GM23338 (cell line): ENCODE results near the gene SLC38A8.

Source experiments
- EZH2 ChIP-seq: fragments of 200-600 bp; sonication (generic); IDR thresholded peaks from one replicate; pipeline ENCODE4 v1.8.0; 2017; ENCODE audit warnings: antibody characterized with exemption, mild to moderate bottlenecking, low read depth; ENCODE audit not compliant: unreplicated experiment
- TF ChIP-seq, protein P1 (sequence below), 2 experiments: fragments of 200-600 bp in 1 of 2; sonication (generic) in 1 of 2; conservative IDR thresholded peaks; 2 replicates each; pipeline versions ENCODE4 v1.5.1 to v1.6.1; 2016 to 2017; ENCODE audit warnings: antibody characterized with exemption in 2 of 2, low read depth in 2 of 2, mild to moderate bottlenecking in 2 of 2, moderate library complexity in 1 of 2

DNA sequence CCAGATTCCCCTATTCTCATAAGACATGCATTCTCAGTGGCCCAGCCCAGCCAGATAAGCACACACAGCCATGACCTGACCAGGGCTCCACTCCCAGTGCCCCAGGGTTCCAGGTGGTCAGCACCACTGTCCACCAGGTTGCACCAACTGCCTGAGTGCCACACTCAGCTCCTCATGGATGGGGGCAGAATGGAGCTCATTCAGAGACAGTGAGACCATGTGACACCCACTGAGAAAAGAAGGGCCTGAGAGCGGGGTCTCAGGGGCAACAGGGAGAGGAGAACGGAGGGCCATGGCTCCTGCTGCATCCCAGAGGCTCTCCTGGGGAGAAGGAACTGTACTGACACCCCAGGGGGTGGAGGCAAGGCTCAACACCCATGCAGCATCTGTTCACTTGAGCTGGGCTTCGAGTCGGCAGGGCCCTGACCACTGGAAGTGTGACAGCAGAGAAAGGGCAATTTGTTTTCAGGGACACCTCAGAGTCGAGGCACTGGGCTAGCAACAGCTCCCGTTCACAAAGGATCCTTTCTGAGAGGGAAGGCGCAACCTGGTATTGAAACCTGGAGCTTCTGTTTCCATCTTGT, 18.7 kb upstream of the SLC38A8 start:
- TF ChIP-seq, protein P1, sequence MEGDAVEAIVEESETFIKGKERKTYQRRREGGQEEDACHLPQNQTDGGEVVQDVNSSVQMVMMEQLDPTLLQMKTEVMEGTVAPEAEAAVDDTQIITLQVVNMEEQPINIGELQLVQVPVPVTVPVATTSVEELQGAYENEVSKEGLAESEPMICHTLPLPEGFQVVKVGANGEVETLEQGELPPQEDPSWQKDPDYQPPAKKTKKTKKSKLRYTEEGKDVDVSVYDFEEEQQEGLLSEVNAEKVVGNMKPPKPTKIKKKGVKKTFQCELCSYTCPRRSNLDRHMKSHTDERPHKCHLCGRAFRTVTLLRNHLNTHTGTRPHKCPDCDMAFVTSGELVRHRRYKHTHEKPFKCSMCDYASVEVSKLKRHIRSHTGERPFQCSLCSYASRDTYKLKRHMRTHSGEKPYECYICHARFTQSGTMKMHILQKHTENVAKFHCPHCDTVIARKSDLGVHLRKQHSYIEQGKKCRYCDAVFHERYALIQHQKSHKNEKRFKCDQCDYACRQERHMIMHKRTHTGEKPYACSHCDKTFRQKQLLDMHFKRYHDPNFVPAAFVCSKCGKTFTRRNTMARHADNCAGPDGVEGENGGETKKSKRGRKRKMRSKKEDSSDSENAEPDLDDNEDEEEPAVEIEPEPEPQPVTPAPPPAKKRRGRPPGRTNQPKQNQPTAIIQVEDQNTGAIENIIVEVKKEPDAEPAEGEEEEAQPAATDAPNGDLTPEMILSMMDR (conservative IDR thresholded peaks at IDR 0.05; ENCODE audit: low read depth in 2 of 2): no peak
- TF ChIP-seq EZH2: no peak
